ENCODE data around the gene CAMP.

- TF ChIP-seq CTCF (conservative IDR thresholded peaks at IDR 0.05; ENCODE audit: low read depth, low read length): no peak
- TF ChIP-seq EZH2 (IDR thresholded peaks at IDR 0.05; ENCODE audit: borderline replicate concordance, low read depth, low read length, poor library complexity, severe bottlenecking): no peak
These were observed 20.6 kb downstream of the CAMP start for GRCh38 chr3:48243886-48244285.
